Panc1 (cell line): ENCODE measurements around the gene SLC5A9. TPM values are rescaled to one million over a fixed set of nuclear protein-coding genes. Genes with fewer than 3 reads are reported as not detected.

ENCODE experiments used
- ATAC-seq: fragments of 200-7000 bp; cut with Tn5 transposase; 2 replicates; pipeline ENCODE4 v1.9.1; 2020; ENCODE audit warnings: mild to moderate bottlenecking, moderate library complexity
- BruUV-seq: library from RNA; stranded (reverse); fragments of 400-500 nt; replicated peaks from 2 replicates; lab custom pipeline; 2021; lab: Mats Ljungman, UMichigan
- CTCF ChIA-PET: fragments of 300-600 bp; sonication (Branson Sonifier 250); formaldehyde crosslinking; loops from one replicate; lab custom pipeline; 2022; ENCODE audit warnings: antibody characterized with exemption; lab: Charles Lee
- POLR2A ChIA-PET: fragments of 300-600 bp; sonication (Branson Sonifier 250); formaldehyde crosslinking; loops from one replicate; lab custom pipeline; 2022; ENCODE audit warnings: antibody characterized with exemption; lab: Charles Lee
- DNase-seq: peaks from one replicate; pipeline ENCODE4 v3.0.0-alpha.2; 2010; ENCODE audit warnings: low read depth, low spot score
- H3K27ac ChIP-seq: 2 replicates; pipeline ENCODE4 v1.5.1; 2011; ENCODE audit warnings: mild to moderate bottlenecking, low read length, inconsistent platforms
- H3K27me3 ChIP-seq: fragments of 200-500 bp; sonication (Bioruptor generic); 2 replicates; pipeline ENCODE4 v1.6.0; 2014; ENCODE audit warnings: low read length, inconsistent platforms; ENCODE audit not compliant: control insufficient read depth, insufficient read depth
- H3K36me3 ChIP-seq: fragments of 200-500 bp; sonication (Bioruptor generic); 2 replicates; pipeline ENCODE4 v1.5.1; 2014; ENCODE audit warnings: inconsistent platforms, mild to moderate bottlenecking, low read length, moderate library complexity; ENCODE audit not compliant: control insufficient read depth, insufficient read depth
- H3K4me1 ChIP-seq: 2 replicates; pipeline ENCODE4 v1.5.1; 2011; ENCODE audit warnings: inconsistent platforms, mild to moderate bottlenecking, low read length, moderate library complexity; ENCODE audit not compliant: control insufficient read depth, insufficient read depth
- H3K4me3 ChIP-seq, 2 experiments: 2 replicates each; pipeline ENCODE4 v1.5.1; 2011 to 2012; ENCODE audit warnings: low read depth in 2 of 2, low read length in 2 of 2, mild to moderate bottlenecking in 2 of 2, inconsistent platforms in 1 of 2, moderate library complexity in 1 of 2
- H3K9me3 ChIP-seq: fragments of 200-500 bp; sonication (Bioruptor generic); 2 replicates; pipeline ENCODE4 v1.5.1; 2014; ENCODE audit warnings: low read depth, mild to moderate bottlenecking, inconsistent platforms, low read length, moderate library complexity; ENCODE audit not compliant: control insufficient read depth, insufficient read depth
- CTCF ChIP-seq: fragments of 450-650 bp; IDR thresholded peaks from 2 replicates; pipeline ENCODE4 v1.5.1; 2017; ENCODE audit warnings: mild to moderate bottlenecking
- POLR2AphosphoS5 ChIP-seq: IDR thresholded peaks from 2 replicates; pipeline ENCODE4 v1.6.1; 2012; ENCODE audit warnings: mild to moderate bottlenecking, low read depth, low read length, moderate library complexity
- REST ChIP-seq, 2 experiments: IDR thresholded peaks; 2 replicates each; pipeline ENCODE4 v1.6.1; 2011 to 2012; ENCODE audit warnings: low read depth in 2 of 2, control low read depth in 1 of 2, low read length in 1 of 2, mild to moderate bottlenecking in 1 of 2, moderate library complexity in 1 of 2; ENCODE audit not compliant: insufficient read depth in 1 of 2
- SIN3A ChIP-seq: IDR thresholded peaks from 2 replicates; pipeline ENCODE4 v1.6.1; 2012; ENCODE audit warnings: low read depth, mild to moderate bottlenecking, low read length, moderate library complexity, borderline replicate concordance; ENCODE audit not compliant: insufficient read depth
- TCF7L2 ChIP-seq: IDR thresholded peaks from 2 replicates; pipeline ENCODE4 v1.6.1; 2011; ENCODE audit warnings: mild to moderate bottlenecking, low read depth, low read length, inconsistent platforms
- in situ Hi-C: cut with HindIII; loops from 2 replicates; pipeline ENCODE4 v1.10.0; 2016; ENCODE audit warnings: low sequenced_read_pairs, low pct_unique_long_range_greater_than_20kb
- intact Hi-C: fragments of 100-400 bp; cut with micrococcal nuclease; formaldehyde crosslinking; loops from one replicate; pipeline ENCODE4 v1.10.0; 2022; ENCODE audit not compliant: unreplicated experiment
- total RNA-seq: library from RNA; stranded (reverse); gene quantifications from one replicate; pipeline ENCODE4 v1.2.1, GENCODE V29; 2021; ENCODE audit not compliant: unreplicated experiment

Gene SLC5A9
- total RNA-seq, 1 experiment from 2014 or later: not detected

GRCh38 chr1:48216941-48217340, 5.6 kb upstream of the SLC5A9 start:
- Histone ChIP-seq H3K27me3 (peaks cover 2% of the 10 kb centered on the region; the same call in 1 of the 2 replicates), H3K27ac (no peak overlapping the region), H3K9me3 (no peaks in the 10 kb centered on the region), H3K4me1 (no peaks in the 10 kb centered on the region; the same call in 1 of the 2 replicates), H3K4me3 (no peak overlapping the region), H3K36me3 (no peaks in the 10 kb centered on the region)
- ATAC-seq (no peak), DNase-seq (no peak)
- ChIA-PET POLR2A (no interaction called here), CTCF (no interaction called here)
- in situ Hi-C loops: no loop called here
- no TSS peak for BruUV-seq
- TF ChIP-seq SIN3A (no peak), CTCF (no peak), TCF7L2 (no peak), POLR2AphosphoS5 (no peak), REST (IDR thresholded peaks at IDR 0.05; ENCODE audit: insufficient read depth in 1 of 2, low read depth in 2 of 2, low read length in 1 of 2) (no peak)
- intact Hi-C loops: no loop called here

- no TSS peak for BruUV-seq
- Histone ChIP-seq H3K36me3 (no peaks in the 10 kb centered on the region), H3K9me3 (no peaks in the 10 kb centered on the region), H3K4me1 (no peaks in the 10 kb centered on the region; the same call in 1 of the 2 replicates), H3K27ac (no peak overlapping the region), H3K4me3 (no peak overlapping the region), H3K27me3 (peaks cover 2% of the 10 kb centered on the region; the same call in 1 of the 2 replicates)
- ChIA-PET CTCF (no interaction called here), POLR2A (no interaction called here)
- no peak for TF ChIP-seq REST (IDR thresholded peaks at IDR 0.05; ENCODE audit: insufficient read depth in 1 of 2, low read depth in 2 of 2, low read length in 1 of 2)
- no peak for TF ChIP-seq POLR2AphosphoS5
- TF ChIP-seq TCF7L2: no peak
- TF ChIP-seq CTCF: no peak
- no peak for TF ChIP-seq SIN3A
- no peak for DNase-seq
- intact Hi-C loops (no loop called here), in situ Hi-C loops (no loop called here)
- ATAC-seq: no peak
These were observed 4.7 kb upstream of the SLC5A9 start for GRCh38 chr1:48217856-48218255.
